ENCODE measurements around the gene TACC2. TPM values are rescaled to one million over a fixed set of nuclear protein-coding genes. Genes with fewer than 3 reads are reported as not detected.
"Not testable (repeated sequence)": the region's sequence is repeated elsewhere in the genome, so short reads cannot be mapped to it uniquely, and the experiment has no call there.

The TACC2 gene
- polyA plus RNA-seq, 5 donors = 15.5 to 32.4 (median 24.3) TPM

- DNase-seq = no peak
Observed at GRCh38 chr10:122085423-122085911, 96.5 kb downstream of the TACC2 start.

- no peak for DNase-seq
Observed at GRCh38 chr10:122086416-122087240, 97.7 kb downstream of the TACC2 start.

- no peak for DNase-seq
Observed at GRCh38 chr10:122087436-122087835, 98.5 kb downstream of the TACC2 start.

GRCh38 chr10:122089311-122090017 is 100.5 kb downstream of the TACC2 start:
- no peak for DNase-seq

GRCh38 chr10:122091722-122092121 is 102.8 kb downstream of the TACC2 start:
- no peak for DNase-seq

- no peak for DNase-seq
Observed at GRCh38 chr10:122093076-122093475, 104.1 kb downstream of the TACC2 start.

GRCh38 chr10:122096181-122096580 is 107.2 kb downstream of the TACC2 start:
- DNase-seq = not testable (repeated sequence)

- DNase-seq = no peak
Observed at GRCh38 chr10:122096705-122097104, 107.7 kb downstream of the TACC2 start.

- no peak for DNase-seq
Observed at GRCh38 chr10:122097935-122098334, 109.0 kb downstream of the TACC2 start.

GRCh38 chr10:122098924-122099323 is 110.0 kb downstream of the TACC2 start:
- no peak for DNase-seq

GRCh38 chr10:122099562-122099961 is 110.6 kb downstream of the TACC2 start:
- no peak for DNase-seq

GRCh38 chr10:122102146-122102868 is 113.3 kb downstream of the TACC2 start:
- DNase-seq = no peak

GRCh38 chr10:122102869-122103525 is 114.0 kb downstream of the TACC2 start:
- DNase-seq = no peak

- no peak for DNase-seq
Observed at GRCh38 chr10:122103592-122103991, 114.6 kb downstream of the TACC2 start.

- not testable (repeated sequence) for DNase-seq
Observed at GRCh38 chr10:122108786-122109185, 119.8 kb downstream of the TACC2 start.

- DNase-seq = no peak
Observed at GRCh38 chr10:122112021-122112616, 123.2 kb downstream of the TACC2 start.

GRCh38 chr10:122112625-122113160 is 123.7 kb downstream of the TACC2 start:
- DNase-seq = peak; percentile 77 to 79

GRCh38 chr10:122113161-122113944 is 124.4 kb downstream of the TACC2 start:
- peak; percentile 66 to 68 for DNase-seq

GRCh38 chr10:122113945-122114747 is 125.2 kb downstream of the TACC2 start:
- no peak for DNase-seq
